ENCODE data around the gene LIME1. TPM values are rescaled to one million over a fixed set of nuclear protein-coding genes. Genes with fewer than 3 reads are reported as not detected.

The LIME1 gene
- total RNA-seq, 1 experiment from 2014 or later = 4.5 TPM

- ChIA-PET CTCF (interaction anchor here (0.9 to 4.3 kb wide), 3 partner anchors 22 to 102 kb away, joined by 3 to 29 read pairs (median 3); no protein-coding TSS in a partner anchor), POLR2A (no interaction called here)
- DNase-seq (ENCODE audit: low spot score) (no peak), ATAC-seq (no peak)
- Mint-ChIP-seq H3K36me3 (no peaks in the 10 kb centered on the region), H3K4me1 (peaks cover 10% of the 10 kb centered on the region), H3K4me3 (no peak overlapping the region), H3K27me3 (ENCODE audit: low read depth) (no peaks in the 10 kb centered on the region), H3K27ac (no peak overlapping the region), H3K9me3 (no peaks in the 10 kb centered on the region)
- TF ChIP-seq NFE2L1 (CRISPR knock-in tag; IDR thresholded peaks at IDR 0.05) (no peak), SMAD3 (CRISPR knock-in tag; IDR thresholded peaks at IDR 0.05; ENCODE audit: borderline replicate concordance) (no peak), GTF2I (CRISPR knock-in tag; conservative IDR thresholded peaks at IDR 0.05) (no peak), CDX4 (CRISPR knock-in tag; IDR thresholded peaks at IDR 0.05; ENCODE audit: borderline replicate concordance) (no peak), ARID4B (CRISPR knock-in tag; IDR thresholded peaks at IDR 0.05; ENCODE audit: borderline replicate concordance) (no peak), ATF6 (CRISPR knock-in tag; IDR thresholded peaks at IDR 0.05) (no peak), STAT6 (CRISPR knock-in tag; conservative IDR thresholded peaks at IDR 0.05; ENCODE audit: low read depth) (no peak), CREM (CRISPR knock-in tag; IDR thresholded peaks at IDR 0.05) (no peak), ZNF263 (CRISPR knock-in tag; IDR thresholded peaks at IDR 0.05; ENCODE audit: low read depth) (no peak), ZNF416 (CRISPR knock-in tag; IDR thresholded peaks at IDR 0.05) (no peak), JAZF1 (CRISPR knock-in tag; IDR thresholded peaks at IDR 0.05) (no peak), E2F5 (CRISPR knock-in tag; IDR thresholded peaks at IDR 0.05) (no peak), E2F1 (CRISPR knock-in tag; IDR thresholded peaks at IDR 0.05) (no peak), PREB (CRISPR knock-in tag; IDR thresholded peaks at IDR 0.05; ENCODE audit: borderline replicate concordance) (no peak), GRHL2 (CRISPR knock-in tag; IDR thresholded peaks at IDR 0.05; ENCODE audit: insufficient replicate concordance, severe bottlenecking) (no peak), RELA (CRISPR knock-in tag; IDR thresholded peaks at IDR 0.05; ENCODE audit: borderline replicate concordance) (no peak)
Observed at GRCh38 chr20:63753381-63753780, 16.9 kb downstream of the LIME1 start.

Data from WTC11 (cell line).